ENCODE measurements around the gene RGL3. TPM values are rescaled to one million over a fixed set of nuclear protein-coding genes. Genes with fewer than 3 reads are reported as not detected.

The RGL3 gene
- polyA plus RNA-seq, 1 of the 3 experiments (the other 2 are of a cell fraction) = 13.3 TPM

- peak overlapping the region; percentile 19 to 72; a peak in 3 of 4 replicates for H3K27ac ChIP-seq (ENCODE audit: low read depth in 2 of 2, low read length in 1 of 2)
- TF ChIP-seq MXI1 (IDR thresholded peaks at IDR 0.05; ENCODE audit: low read depth, low read length) (peak; percentile 99), USF2 (IDR thresholded peaks at IDR 0.05; ENCODE audit: borderline replicate concordance, low read depth, low read length) (no peak), SMC3 (IDR thresholded peaks at IDR 0.05; ENCODE audit: low read depth, low read length) (no peak; the same call in 1 of the 2 replicates), MEF2A (IDR thresholded peaks at IDR 0.05; ENCODE audit: borderline replicate concordance, low read depth) (no peak), PBX3 (IDR thresholded peaks at IDR 0.05) (peak; percentile 89), CHD2 (IDR thresholded peaks at IDR 0.05; ENCODE audit: low read length, partially characterized antibody) (no peak), TCF12 (IDR thresholded peaks at IDR 0.05) (no peak), CTCF (IDR thresholded peaks at IDR 0.05) (no peak), YY1 (IDR thresholded peaks at IDR 0.05; ENCODE audit: low read depth) (no peak), USF1 (IDR thresholded peaks at IDR 0.05; ENCODE audit: borderline replicate concordance, low read depth) (no peak), GABPA (IDR thresholded peaks at IDR 0.05; ENCODE audit: low read depth) (no peak), RAD21 (IDR thresholded peaks at IDR 0.05; ENCODE audit: low read length) (0 out of 2 replicates have a peak, but pooled peaks have one; percentile 10), EZH2phosphoT487 (IDR thresholded peaks at IDR 0.05; ENCODE audit: borderline replicate concordance, low read depth) (no peak), MAX (IDR thresholded peaks at IDR 0.05; ENCODE audit: low read depth) (no peak), NRF1 (IDR thresholded peaks at IDR 0.05; ENCODE audit: low read depth, low read length) (no peak), RXRA (IDR thresholded peaks at IDR 0.05; ENCODE audit: borderline replicate concordance, low read depth) (no peak), TAF1 (IDR thresholded peaks at IDR 0.05; ENCODE audit: borderline replicate concordance, low read depth, low read length) (no peak), FOSL2 (IDR thresholded peaks at IDR 0.05; ENCODE audit: borderline replicate concordance, low read depth) (no peak), SIN3A (IDR thresholded peaks at IDR 0.05; ENCODE audit: borderline replicate concordance, low read depth, low read length) (no peak), REST (IDR thresholded peaks at IDR 0.05; ENCODE audit: low read depth, low read length) (no peak), ZBTB33 (IDR thresholded peaks at IDR 0.05; ENCODE audit: borderline replicate concordance, low read depth) (no peak)
These were observed 45.8 kb downstream of the RGL3 start for GRCh38 chr19:11373166-11373884.

More at GRCh38 chr19:11373166-11373884, 45.8 kb downstream of the RGL3 start:
- Histone ChIP-seq H3K27me3 (ENCODE audit: insufficient read depth) (no peaks in the 10 kb centered on the region), H3K79me2 (ENCODE audit: insufficient read depth) (peaks cover 11% of the 10 kb centered on the region), H3K36me3 (replicated peaks in 1 of 2; ENCODE audit: control insufficient read depth in 1 of 2, insufficient read depth in 2 of 2, low read length in 1 of 2) (no peaks in the 10 kb centered on the region), H3K4me1 (ENCODE audit: control insufficient read depth in 1 of 2, insufficient read depth in 2 of 2, low read depth in 1 of 2, low read length in 1 of 2) (peaks cover 14 to 22% of the 10 kb centered on the region in 2 experiments), H3K9ac (no peak overlapping the region), H2AFZ (ENCODE audit: low read depth) (peak overlapping the region; percentile 4; the same call in 1 of the 2 replicates), H3K4me3 (ENCODE audit: low read depth in 2 of 2, low read length in 1 of 2) (peak overlapping the region; percentile 58 to 62; a peak in 3 of 4 replicates), H3F3A (replicated peaks; ENCODE audit: insufficient read depth) (peaks cover 22% of the 10 kb centered on the region), H4K20me1 (ENCODE audit: insufficient read depth) (no peaks in the 10 kb centered on the region), H3K9me3 (no peaks in the 10 kb centered on the region), H3K4me2 (peak overlapping the region; percentile 84), H3K9me2 (no peaks in the 10 kb centered on the region)
- POLR2A ChIA-PET = interaction anchor here (0.6 to 2.3 kb wide), 4 partner anchors 11 to 73 kb away, joined by 3 to 15 read pairs (median 4); partner anchors contain the start of genes CCDC159, EPOR and TMEM205
- CTCF ChIA-PET = interaction anchor here (0.6 to 5.9 kb wide), 9 partner anchors 10 to 187 kb away, joined by 3 to 66 read pairs (median 4); partner anchors contain the start of genes EPOR and TSPAN16
- 52% methylated on average over 9 of the region's 10 CpGs for WGBS (ENCODE audit: low lambda C conversion rate)
- DNase-seq = peak; percentile 86
